H1 (cell line): Measurements from ENCODE around the gene C1orf56. TPM values are rescaled to one million over a fixed set of nuclear protein-coding genes. Genes with fewer than 3 reads are reported as not detected.

Source experiments
- CTCF ChIA-PET: fragments of 300-600 bp; sonication (Branson Sonifier 250); formaldehyde crosslinking; loops from one replicate; lab custom pipeline; 2021; ENCODE audit not compliant: partially characterized antibody; lab: Charles Lee
- POLR2A ChIA-PET: fragments of 300-600 bp; sonication (Branson Sonifier 250); formaldehyde crosslinking; loops from one replicate; lab custom pipeline; 2021; ENCODE audit warnings: inconsistent platforms; ENCODE audit not compliant: partially characterized antibody; lab: Charles Lee
- DNase-seq, 2 experiments: peaks; one replicate each; pipeline versions ENCODE4 v3.0.0 to v3.0.0-alpha.2; 2010 to 2022; ENCODE audit warnings: low spot score in 2 of 2, low read depth in 1 of 2, mixed read lengths in 1 of 2
- FAIRE-seq: peaks from 2 replicates; lab custom pipeline; 2011; peaks lifted over from hg19 to GRCh38; lab: Jason Lieb, UNC
- H2AFZ ChIP-seq: 2 replicates; pipeline ENCODE4 v1.8.1; 2012; ENCODE audit warnings: low read length, inconsistent platforms
- H2AK5ac ChIP-seq: 2 replicates; pipeline ENCODE4 v1.6.1; 2013; ENCODE audit warnings: low read depth, low read length
- H2BK120ac ChIP-seq: replicated peaks from 2 replicates; pipeline ENCODE3; 2013; ENCODE audit warnings: low read depth, low read length, inconsistent platforms
- H2BK12ac ChIP-seq: 2 replicates; pipeline ENCODE4 v1.6.1; 2013; ENCODE audit warnings: low read depth, low read length
- H2BK15ac ChIP-seq: 2 replicates; pipeline ENCODE4 v1.6.1; 2013; ENCODE audit warnings: low read length
- H2BK20ac ChIP-seq: 2 replicates; pipeline ENCODE4 v1.6.1; 2013; ENCODE audit warnings: low read length
- H2BK5ac ChIP-seq: 2 replicates; pipeline ENCODE4 v1.6.1; 2013; ENCODE audit warnings: low read depth, low read length
- H3K14ac ChIP-seq: 2 replicates; pipeline ENCODE4 v1.6.1; 2013; ENCODE audit warnings: inconsistent platforms; ENCODE audit not compliant: insufficient read length
- H3K18ac ChIP-seq: 2 replicates; pipeline ENCODE4 v1.6.1; 2013; ENCODE audit warnings: low read length; ENCODE audit errors: extremely low read depth
- H3K23ac ChIP-seq: 2 replicates; pipeline ENCODE4 v1.6.1; 2013; ENCODE audit warnings: inconsistent platforms; ENCODE audit not compliant: insufficient read length
- H3K23me2 ChIP-seq: 2 replicates; pipeline ENCODE4 v1.6.1; 2013; ENCODE audit warnings: low read depth, low read length
- H3K27ac ChIP-seq: 2 replicates; pipeline ENCODE4 v1.6.1; 2011; ENCODE audit warnings: low read depth, low read length, inconsistent platforms
- H3K27me3 ChIP-seq, 4 experiments: replicated peaks in 1 of 4; 1 replicate in 1 of 4; 2 replicates in 3 of 4; pipeline versions ENCODE4 v1.6.1 to v1.8.1; 2011 to 2013; ENCODE audit warnings: low read length in 3 of 4, mild to moderate bottlenecking in 3 of 4, inconsistent platforms in 2 of 4, mixed read lengths in 2 of 4, moderate library complexity in 1 of 4; ENCODE audit not compliant: control insufficient read depth in 3 of 4, insufficient read depth in 3 of 4; ENCODE audit errors: extremely low read depth in 1 of 4
- H3K36me3 ChIP-seq, 4 experiments: 2 replicates each; pipeline versions ENCODE4 v1.6.1 to v1.8.1; 2011 to 2013; ENCODE audit warnings: mild to moderate bottlenecking in 4 of 4, low read length in 3 of 4, moderate library complexity in 2 of 4, control low read depth in 1 of 4, inconsistent platforms in 1 of 4; ENCODE audit not compliant: insufficient read depth in 4 of 4, control insufficient read depth in 2 of 4
- H3K4ac ChIP-seq: replicated peaks from 2 replicates; pipeline ENCODE3; 2013; ENCODE audit warnings: low read length, low read depth, mixed read lengths, inconsistent platforms; ENCODE audit not compliant: insufficient read length
- H3K4me1 ChIP-seq, 4 experiments: replicated peaks in 1 of 4; 1 replicate in 1 of 4; 2 replicates in 3 of 4; pipeline versions ENCODE4 v1.6.1 to v1.8.1; 2011 to 2013; ENCODE audit warnings: low read length in 3 of 4, inconsistent platforms in 2 of 4, mixed read lengths in 1 of 4; ENCODE audit not compliant: insufficient read depth in 4 of 4, control insufficient read depth in 3 of 4
- H3K4me2 ChIP-seq, 2 experiments: 2 replicates each; pipeline versions ENCODE4 v1.6.1 to v1.8.1; 2011 to 2013; ENCODE audit warnings: low read depth in 2 of 2, low read length in 2 of 2, control low read depth in 1 of 2, inconsistent platforms in 1 of 2, mild to moderate bottlenecking in 1 of 2; ENCODE audit not compliant: insufficient read depth in 1 of 2
- H3K4me3 ChIP-seq, 4 experiments: fragments of 200-600, 300-600 bp in 1 of 4; sonication (generic), shearing (Covaris generic), sonication (Bioruptor Twin) in 1 of 4; 2 replicates each; pipeline versions ENCODE4 v1.5.1 to v1.8.1; 2011 to 2016; ENCODE audit warnings: low read length in 4 of 4, low read depth in 3 of 4, control low read depth in 2 of 4, inconsistent platforms in 2 of 4, mild to moderate bottlenecking in 2 of 4, mixed read lengths in 1 of 4, moderate library complexity in 1 of 4; ENCODE audit not compliant: insufficient read depth in 2 of 4; ENCODE audit errors: extremely low read depth in 1 of 4
- H3K56ac ChIP-seq: replicated peaks from 2 replicates; pipeline ENCODE3; 2013; ENCODE audit warnings: low read depth, mild to moderate bottlenecking, mixed read lengths, low read length, inconsistent platforms; ENCODE audit not compliant: insufficient read length
- H3K79me1 ChIP-seq: 2 replicates; pipeline ENCODE4 v1.6.1; 2013; ENCODE audit warnings: low read depth, low read length, control low read depth
- H3K79me2 ChIP-seq, 2 experiments: 2 replicates each; pipeline versions ENCODE4 v1.6.1 to v1.8.1; 2012 to 2013; ENCODE audit warnings: low read length in 2 of 2, mild to moderate bottlenecking in 2 of 2, inconsistent platforms in 1 of 2; ENCODE audit not compliant: insufficient read depth in 2 of 2, control insufficient read depth in 1 of 2
- H3K9ac ChIP-seq, 4 experiments: replicated peaks in 1 of 4; 1 replicate in 1 of 4; 2 replicates in 3 of 4; pipeline versions ENCODE4 v1.6.1 to v1.8.1; 2011 to 2013; ENCODE audit warnings: low read depth in 3 of 4, low read length in 3 of 4, control low read depth in 2 of 4, mild to moderate bottlenecking in 2 of 4, moderate library complexity in 2 of 4, inconsistent platforms in 1 of 4; ENCODE audit errors: extremely low read depth in 1 of 4
- H3K9me3 ChIP-seq, 2 experiments: 2 replicates each; pipeline versions ENCODE4 v1.6.1 to v1.8.1; 2012 to 2013; ENCODE audit warnings: mild to moderate bottlenecking in 2 of 2, moderate library complexity in 2 of 2, control low read depth in 1 of 2, inconsistent platforms in 1 of 2, low read depth in 1 of 2, low read length in 1 of 2, mixed read lengths in 1 of 2; ENCODE audit not compliant: insufficient read depth in 2 of 2
- H4K20me1 ChIP-seq, 2 experiments: replicated peaks in 1 of 2; 2 replicates each; pipeline versions ENCODE3 to v1.8.1; 2011 to 2013; ENCODE audit warnings: inconsistent platforms in 2 of 2, low read length in 2 of 2, mild to moderate bottlenecking in 1 of 2; ENCODE audit not compliant: insufficient read depth in 2 of 2, control insufficient read depth in 1 of 2
- H4K5ac ChIP-seq: 2 replicates; pipeline ENCODE4 v1.6.1; 2013; ENCODE audit warnings: low read length, low read depth, mixed read lengths, inconsistent platforms; ENCODE audit not compliant: insufficient read length
- H4K8ac ChIP-seq: 2 replicates; pipeline ENCODE4 v1.8.0; 2013; ENCODE audit warnings: mild to moderate bottlenecking, moderate library complexity, low read length, inconsistent platforms; ENCODE audit not compliant: insufficient read depth; ENCODE audit errors: extremely low read depth
- H4K91ac ChIP-seq: replicated peaks from 2 replicates; pipeline ENCODE3; 2013; ENCODE audit warnings: low read length, mixed read lengths, inconsistent platforms; ENCODE audit not compliant: insufficient read length
- RBBP5 ChIP-seq: IDR thresholded peaks from 2 replicates; pipeline ENCODE4 v1.7.1; 2012; ENCODE audit warnings: low read depth, mild to moderate bottlenecking, inconsistent platforms, low read length, moderate library complexity, borderline replicate concordance
- RXRA ChIP-seq: IDR thresholded peaks from 2 replicates; pipeline ENCODE4 v1.6.1; 2011; ENCODE audit warnings: low read depth, mild to moderate bottlenecking, low read length, moderate library complexity; ENCODE audit not compliant: insufficient read depth
- WGBS, 2 experiments: shearing (Covaris generic) in 1 of 2; methylation state at CpG; one replicate each; pipeline versions ENCODE4 v1.1.6 to v1.1.7; 2013 to 2015; ENCODE audit warnings: low lambda C conversion rate in 2 of 2, mixed read lengths in 2 of 2, inconsistent platforms in 1 of 2, low coverage in 1 of 2, missing lambda C conversion rate in 1 of 2; ENCODE audit not compliant: insufficient replicate concordance in 2 of 2, insufficient coverage in 1 of 2, insufficient read length in 1 of 2; ENCODE audit errors: extremely low coverage in 1 of 2, missing lambda C conversion rate in 1 of 2; 5-methylcytosine and 5-hydroxymethylcytosine counted together
- polyA plus RNA-seq, 7 experiments: library from polyadenylated mRNA; depleted of rRNA in 3 of 7; stranded (reverse) in 5 of 7; unstranded in 2 of 7; fragments of >200 nt in 5 of 7; fragments of 200-250 nt in 2 of 7; gene quantifications; 1 replicate in 5 of 7; 2 replicates in 1 of 7; 4 replicates in 1 of 7; pipeline versions ENCODE4 v1.2.1 to v1.2.3, GENCODE V29; 2011 to 2013; ENCODE audit warnings: missing spikeins in 2 of 7, mixed read lengths in 2 of 7
- total RNA-seq: library from RNA; stranded (reverse); fragmentation: NEBNext Ultra II Directional; extraction: Animal tissue kit (Norgen Biotek cat#: 25700); gene quantifications from 2 replicates; pipeline ENCODE4 v1.2.1, GENCODE V29; 2021

The C1orf56 gene
- total and polyA plus RNA-seq, 2 of the 8 experiments (the other 6 are each of a cell fraction or from before 2014, with no cell fraction given): 3.0 to 3.4 TPM

GRCh38 chr1:151007853-151008243 is 39.7 kb upstream of the C1orf56 start:
- Histone ChIP-seq H2BK20ac (0 out of 2 replicates have a peak overlapping the region, but pooled peaks have one; percentile 3), H2BK5ac (no peak overlapping the region), H3K4me1 (peaks cover 9 to 12% (median 9%) of the 10 kb centered on the region in 4 experiments; a peak in 6 of 7 replicates), H3K79me2 (peaks cover 0 to 5% of the 10 kb centered on the region in 2 experiments; a peak in 2 of 4 replicates), H2BK120ac (no peak overlapping the region), H3K27ac (peak overlapping the region; percentile 53), H3K9me3 (no peaks in the 10 kb centered on the region), H3K4me3 (peak overlapping the region; percentile 11 to 94 (median 20); a peak in 6 of 8 replicates), H3K27me3 (no peaks in the 10 kb centered on the region), H3K56ac (no peak overlapping the region), H2BK15ac (no peak overlapping the region), H4K5ac (no peak overlapping the region), H2AFZ (peak overlapping the region; percentile 24; the same call in 1 of the 2 replicates), H4K91ac (no peak overlapping the region), H2AK5ac (no peak overlapping the region; the same call in 1 of the 2 replicates), H3K23me2 (peaks cover 5% of the 10 kb centered on the region), H3K36me3 (no peaks in the 10 kb centered on the region), H3K79me1 (no peaks in the 10 kb centered on the region), H4K8ac (no peak overlapping the region), H3K4ac (no peak overlapping the region), H3K9ac (peak overlapping the region in 2 of 4 experiments; percentile 36 to 40; a peak in 3 of 7 replicates), H2BK12ac (peak overlapping the region; percentile 33; the same call in 1 of the 2 replicates), H3K4me2 (peak overlapping the region; percentile 66 to 87), H4K20me1 (no peaks in the 10 kb centered on the region), H3K23ac (no peak overlapping the region), H3K14ac (no peak overlapping the region), H3K18ac (no peak overlapping the region)
- FAIRE-seq (no peak), DNase-seq (no peak)
- 0 out of 2 replicates have a peak, but pooled peaks have one; percentile 22 for TF ChIP-seq RBBP5
- no peak for TF ChIP-seq RXRA
- POLR2A ChIA-PET: interaction anchor here (3.1 kb wide), 1 partner anchor 12 kb away, joined by 18 read pairs; no protein-coding TSS in a partner anchor
- CTCF ChIA-PET: interaction anchor here (2.0 to 7.8 kb wide), 3 partner anchors 12 to 148 kb away, joined by 6 to 142 read pairs (median 85); partner anchors contain the start of genes ANXA9 and TNFAIP8L2
- 44% methylated on average over 4 of the region's 4 CpGs; no CpG with 5 or more reads in 1 of the 2 experiments for WGBS, 2 experiments
